ENCODE results near the gene CRTC1. TPM values are rescaled to one million over a fixed set of nuclear protein-coding genes. Genes with fewer than 3 reads are reported as not detected.

The CRTC1 gene
- total RNA-seq, 1 donor from 2014 or later: 39.7 TPM

GRCh38 chr19:18750295-18750970 is 67.0 kb downstream of the CRTC1 start:
- TF ChIP-seq CTCF (IDR thresholded peaks at IDR 0.05; ENCODE audit: unreplicated experiment): no peak
- Mint-ChIP-seq H3K4me1 (ENCODE audit: low read depth) (no peaks in the 10 kb centered on the region), H3K9me3 (ENCODE audit: low read depth) (no peaks in the 10 kb centered on the region), H3K27me3 (no peaks in the 10 kb centered on the region), H3K27ac (no peak overlapping the region), H3K4me3 (ENCODE audit: low read depth) (no peak overlapping the region), H3K36me3 (ENCODE audit: insufficient read depth) (peaks cover 8% of the 10 kb centered on the region)
- no peak for DNase-seq (ENCODE audit: low spot score, unreplicated experiment)

GRCh38 chr19:18751571-18751970 is 68.1 kb downstream of the CRTC1 start:
- no peak for TF ChIP-seq CTCF (IDR thresholded peaks at IDR 0.05; ENCODE audit: unreplicated experiment)
- Mint-ChIP-seq H3K27me3 (no peaks in the 10 kb centered on the region), H3K4me1 (ENCODE audit: low read depth) (no peaks in the 10 kb centered on the region), H3K27ac (no peak overlapping the region), H3K9me3 (ENCODE audit: low read depth) (no peaks in the 10 kb centered on the region), H3K36me3 (ENCODE audit: insufficient read depth) (peaks cover 8% of the 10 kb centered on the region), H3K4me3 (ENCODE audit: low read depth) (no peak overlapping the region)
- DNase-seq (ENCODE audit: low spot score, unreplicated experiment): no peak

GRCh38 chr19:18754501-18754900 is 71.0 kb downstream of the CRTC1 start:
- no peak for DNase-seq (ENCODE audit: low spot score, unreplicated experiment)
- Mint-ChIP-seq H3K27me3 (no peaks in the 10 kb centered on the region), H3K9me3 (ENCODE audit: low read depth) (no peaks in the 10 kb centered on the region), H3K4me1 (ENCODE audit: low read depth) (no peaks in the 10 kb centered on the region), H3K4me3 (ENCODE audit: low read depth) (no peak overlapping the region), H3K27ac (no peak overlapping the region), H3K36me3 (ENCODE audit: insufficient read depth) (peaks cover 8% of the 10 kb centered on the region)
- TF ChIP-seq CTCF (IDR thresholded peaks at IDR 0.05; ENCODE audit: unreplicated experiment): no peak

- Mint-ChIP-seq H3K4me3 (ENCODE audit: low read depth) (no peak overlapping the region), H3K27me3 (no peaks in the 10 kb centered on the region), H3K27ac (no peak overlapping the region), H3K9me3 (ENCODE audit: low read depth) (no peaks in the 10 kb centered on the region), H3K4me1 (ENCODE audit: low read depth) (no peaks in the 10 kb centered on the region), H3K36me3 (ENCODE audit: insufficient read depth) (peaks cover 6% of the 10 kb centered on the region)
- no peak for TF ChIP-seq CTCF (IDR thresholded peaks at IDR 0.05; ENCODE audit: unreplicated experiment)
- DNase-seq (ENCODE audit: low spot score, unreplicated experiment): no peak
Observed at GRCh38 chr19:18756896-18757295, 73.4 kb downstream of the CRTC1 start.

GRCh38 chr19:18759304-18759994 is 76.0 kb downstream of the CRTC1 start:
- no peak for TF ChIP-seq CTCF (IDR thresholded peaks at IDR 0.05; ENCODE audit: unreplicated experiment)
- Mint-ChIP-seq H3K4me3 (ENCODE audit: low read depth) (no peak overlapping the region), H3K9me3 (ENCODE audit: low read depth) (no peaks in the 10 kb centered on the region), H3K27ac (no peak overlapping the region), H3K36me3 (ENCODE audit: insufficient read depth) (peaks cover 2% of the 10 kb centered on the region), H3K27me3 (no peaks in the 10 kb centered on the region), H3K4me1 (ENCODE audit: low read depth) (no peaks in the 10 kb centered on the region)
- DNase-seq (ENCODE audit: low spot score, unreplicated experiment): no peak

Measured in progenitor cell of endocrine pancreas (in vitro differentiated cells).